ENCODE results near the gene HEXD. TPM values are rescaled to one million over a fixed set of nuclear protein-coding genes. Genes with fewer than 3 reads are reported as not detected.

The HEXD gene
- total and polyA plus RNA-seq, 10 of the 15 experiments (the other 5 are each of a cell fraction or from before 2014, with no cell fraction given), result 1.6 to 24.2 (median 7.0) TPM

- H2AFZ ChIP-seq (ENCODE audit: control insufficient read depth, low read depth, low read length), result no peak overlapping the region
- H3K36me3 ChIP-seq (ENCODE audit: control insufficient read depth in 2 of 2, insufficient read depth in 2 of 2, low read length in 1 of 2), result peaks cover 0 to 2% of the 10 kb centered on the region in 2 experiments; a peak in 2 of 4 replicates
- DNase-seq (ENCODE audit: low read depth, low spot score) (no peak), FAIRE-seq (no peak), ATAC-seq (no peak)
- in situ Hi-C loops (cut with MboI) (no loop called here), intact Hi-C loops (cut with micrococcal nuclease; ENCODE audit: unreplicated experiment) (no loop called here)
- BruUV-seq (replicated peaks), result no TSS peak
- CTCF ChIA-PET, result no interaction called here
- no peak overlapping the region for H3K27ac ChIP-seq (ENCODE audit: control insufficient read depth, insufficient read depth)
- H3K4me2 ChIP-seq (ENCODE audit: control insufficient read depth, insufficient read depth), result no peak overlapping the region
- no peaks in the 10 kb centered on the region for H3K9me3 ChIP-seq (replicated peaks; ENCODE audit: control insufficient read depth, insufficient read depth, low read length)
- RAD21 ChIA-PET (ENCODE audit: unreplicated experiment), result no interaction called here
- H3K27me3 ChIP-seq (replicated peaks in 1 of 2; ENCODE audit: control insufficient read depth in 2 of 2, insufficient read depth in 2 of 2, low read length in 1 of 2), result no peaks in the 10 kb centered on the region
- no peaks in the 10 kb centered on the region for H4K20me1 ChIP-seq (ENCODE audit: control insufficient read depth, insufficient read depth)
- 95% methylated on average over 15 of the region's 15 CpGs for WGBS (ENCODE audit: insufficient coverage, insufficient replicate concordance, low lambda C conversion rate, missing lambda C conversion rate)
- no peak for TF ChIP-seq REST (IDR thresholded peaks at IDR 0.05; ENCODE audit: low read depth, low read length)
- TF ChIP-seq MTA3 (IDR thresholded peaks at IDR 0.05; ENCODE audit: borderline replicate concordance, low read length), result no peak
- TF ChIP-seq CEBPB (IDR thresholded peaks at IDR 0.05; ENCODE audit: borderline replicate concordance in 1 of 2, low read depth in 2 of 2, low read length in 2 of 2), result no peak
- TF ChIP-seq PRDM15 (CRISPR knock-in tag; IDR thresholded peaks at IDR 0.05), result no peak
- no peak for TF ChIP-seq PML (IDR thresholded peaks at IDR 0.05; ENCODE audit: low read length)
- TF ChIP-seq POU2F2 (IDR thresholded peaks at IDR 0.05; ENCODE audit: borderline replicate concordance, low read depth, low read length), result no peak
- TF ChIP-seq ZSCAN29 (IDR thresholded peaks at IDR 0.05), result no peak
- POLR2A ChIA-PET, result interaction anchor here (0.6 kb wide), 1 partner anchor 500 kb away, joined by 3 read pairs; no protein-coding TSS in a partner anchor
- H3K4me3 ChIP-seq, result no peak overlapping the region
- SMC1A ChIA-PET (ENCODE audit: uncharacterized antibody, unreplicated experiment), result interaction anchor here (0.8 kb wide), 1 partner anchor 29 kb away, joined by 3 read pairs; no protein-coding TSS in a partner anchor
- H3K9ac ChIP-seq (ENCODE audit: control insufficient read depth, insufficient read depth, low read length), result no peak overlapping the region
- H3K79me2 ChIP-seq (ENCODE audit: control insufficient read depth, insufficient read depth, low read length), result no peaks in the 10 kb centered on the region
- H3K4me1 ChIP-seq (ENCODE audit: control insufficient read depth, insufficient read depth, low read length), result no peaks in the 10 kb centered on the region
These were observed 25.2 kb upstream of the HEXD start for GRCh38 chr17:82392941-82393340.

Data from GM12878 (cell line).